Nephron (organoid): ENCODE measurements around the gene UMPS.
A peak's percentile ranks its signal among the peaks of the same experiment; 100 is the strongest.

Experiments
- H3K27ac Mint-ChIP-seq, 3 experiments: 2 replicates each; pipeline ENCODE4 v1.8.0; 2020; ENCODE audit warnings: mixed read lengths in 3 of 3, mild to moderate bottlenecking in 2 of 3, moderate library complexity in 1 of 3
- H3K27me3 Mint-ChIP-seq: 2 replicates; pipeline ENCODE4 v1.8.0; 2021; ENCODE audit warnings: low read depth, mild to moderate bottlenecking, moderate library complexity, mixed read lengths
- H3K36me3 Mint-ChIP-seq: 2 replicates; pipeline ENCODE4 v1.8.0; 2020; ENCODE audit warnings: low read depth, mixed read lengths
- H3K4me1 Mint-ChIP-seq: 2 replicates; pipeline ENCODE4 v1.8.0; 2020; ENCODE audit warnings: mixed read lengths
- H3K4me3 Mint-ChIP-seq, 3 experiments: 2 replicates each; pipeline ENCODE4 v1.8.0; 2020; ENCODE audit warnings: mild to moderate bottlenecking in 3 of 3, mixed read lengths in 3 of 3, moderate library complexity in 2 of 3
- H3K9me3 Mint-ChIP-seq: 2 replicates; pipeline ENCODE4 v1.8.0; 2020; ENCODE audit warnings: mixed read lengths
- TF ChIP-seq, protein P1 (sequence below), 3 experiments: fragments of 200-600 bp; sonication (generic); IDR thresholded peaks; one replicate each; pipeline ENCODE4 v1.5.0; 2021; ENCODE audit warnings: antibody characterized with exemption in 3 of 3; ENCODE audit not compliant: unreplicated experiment in 3 of 3

UMPS gene

DNA sequence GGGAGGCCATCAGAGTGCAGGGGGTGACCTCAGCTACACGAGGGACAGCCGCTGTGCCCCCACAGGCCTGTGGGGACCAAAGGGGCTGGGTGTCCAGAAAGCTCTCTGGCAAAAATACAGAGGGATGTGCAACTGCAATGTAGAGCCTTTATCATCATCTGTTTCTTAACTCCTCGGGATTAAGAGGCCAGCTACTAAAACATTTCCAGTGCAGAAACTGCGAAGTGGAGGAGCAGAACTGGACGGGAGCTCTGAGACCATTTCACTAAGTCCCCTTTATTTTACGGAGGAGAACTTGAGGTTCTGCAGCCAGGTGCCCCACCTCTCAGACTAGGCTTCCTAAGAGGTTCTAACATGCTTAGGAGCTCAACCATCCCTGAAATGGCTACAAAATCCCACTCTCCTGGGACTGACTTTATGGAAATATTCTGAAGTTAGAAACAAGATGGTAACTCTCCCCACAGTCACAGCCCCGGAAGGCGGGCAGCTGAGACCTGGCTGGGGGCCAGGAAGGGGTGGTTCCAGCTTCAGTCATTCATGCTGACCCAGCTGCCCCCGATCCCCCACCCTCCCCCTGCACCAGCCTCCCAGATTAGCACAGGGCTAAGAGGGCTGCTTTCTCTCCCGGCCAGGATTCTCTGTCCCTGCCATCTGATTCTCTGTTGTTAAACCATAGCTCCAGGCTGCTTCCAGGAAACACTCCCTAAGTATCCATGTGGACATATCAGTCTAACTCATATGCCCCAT, 40.3 kb downstream of the UMPS start:
- Mint-ChIP-seq H3K4me3 (peak overlapping the region in 1 of 3 experiments; percentile 22), H3K27ac (peak overlapping the region; percentile 60 to 89 (median 64)), H3K27me3 (peaks cover 7% of the 10 kb centered on the region), H3K36me3 (peaks cover 5% of the 10 kb centered on the region), H3K9me3 (no peaks in the 10 kb centered on the region), H3K4me1 (peaks cover 73% of the 10 kb centered on the region)
- TF ChIP-seq, protein P1, sequence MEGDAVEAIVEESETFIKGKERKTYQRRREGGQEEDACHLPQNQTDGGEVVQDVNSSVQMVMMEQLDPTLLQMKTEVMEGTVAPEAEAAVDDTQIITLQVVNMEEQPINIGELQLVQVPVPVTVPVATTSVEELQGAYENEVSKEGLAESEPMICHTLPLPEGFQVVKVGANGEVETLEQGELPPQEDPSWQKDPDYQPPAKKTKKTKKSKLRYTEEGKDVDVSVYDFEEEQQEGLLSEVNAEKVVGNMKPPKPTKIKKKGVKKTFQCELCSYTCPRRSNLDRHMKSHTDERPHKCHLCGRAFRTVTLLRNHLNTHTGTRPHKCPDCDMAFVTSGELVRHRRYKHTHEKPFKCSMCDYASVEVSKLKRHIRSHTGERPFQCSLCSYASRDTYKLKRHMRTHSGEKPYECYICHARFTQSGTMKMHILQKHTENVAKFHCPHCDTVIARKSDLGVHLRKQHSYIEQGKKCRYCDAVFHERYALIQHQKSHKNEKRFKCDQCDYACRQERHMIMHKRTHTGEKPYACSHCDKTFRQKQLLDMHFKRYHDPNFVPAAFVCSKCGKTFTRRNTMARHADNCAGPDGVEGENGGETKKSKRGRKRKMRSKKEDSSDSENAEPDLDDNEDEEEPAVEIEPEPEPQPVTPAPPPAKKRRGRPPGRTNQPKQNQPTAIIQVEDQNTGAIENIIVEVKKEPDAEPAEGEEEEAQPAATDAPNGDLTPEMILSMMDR (IDR thresholded peaks at IDR 0.05; ENCODE audit: unreplicated experiment in 3 of 3): no peak

DNA sequence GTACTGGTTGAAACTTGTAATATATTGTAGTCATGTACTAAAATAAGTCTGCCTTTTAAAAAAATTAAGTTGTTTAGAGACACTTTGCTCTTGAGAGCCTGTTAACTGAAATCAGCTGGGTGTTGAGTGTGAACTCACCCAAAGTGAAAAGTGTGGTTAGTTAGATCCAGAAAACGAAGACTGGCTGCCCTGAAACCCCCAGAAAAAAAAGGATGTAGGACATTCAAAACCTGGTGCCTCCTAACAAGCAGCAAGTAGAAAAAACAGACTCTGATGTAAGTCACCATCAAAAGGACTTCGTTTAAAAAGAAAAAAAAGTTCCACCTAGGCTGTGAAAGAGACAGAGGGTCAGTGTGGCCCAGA, 40.8 kb downstream of the UMPS start:
- no peaks in the 10 kb centered on the region for H3K36me3 Mint-ChIP-seq
- TF ChIP-seq, protein P1 (IDR thresholded peaks at IDR 0.05; ENCODE audit: unreplicated experiment in 3 of 3): no peak

DNA sequence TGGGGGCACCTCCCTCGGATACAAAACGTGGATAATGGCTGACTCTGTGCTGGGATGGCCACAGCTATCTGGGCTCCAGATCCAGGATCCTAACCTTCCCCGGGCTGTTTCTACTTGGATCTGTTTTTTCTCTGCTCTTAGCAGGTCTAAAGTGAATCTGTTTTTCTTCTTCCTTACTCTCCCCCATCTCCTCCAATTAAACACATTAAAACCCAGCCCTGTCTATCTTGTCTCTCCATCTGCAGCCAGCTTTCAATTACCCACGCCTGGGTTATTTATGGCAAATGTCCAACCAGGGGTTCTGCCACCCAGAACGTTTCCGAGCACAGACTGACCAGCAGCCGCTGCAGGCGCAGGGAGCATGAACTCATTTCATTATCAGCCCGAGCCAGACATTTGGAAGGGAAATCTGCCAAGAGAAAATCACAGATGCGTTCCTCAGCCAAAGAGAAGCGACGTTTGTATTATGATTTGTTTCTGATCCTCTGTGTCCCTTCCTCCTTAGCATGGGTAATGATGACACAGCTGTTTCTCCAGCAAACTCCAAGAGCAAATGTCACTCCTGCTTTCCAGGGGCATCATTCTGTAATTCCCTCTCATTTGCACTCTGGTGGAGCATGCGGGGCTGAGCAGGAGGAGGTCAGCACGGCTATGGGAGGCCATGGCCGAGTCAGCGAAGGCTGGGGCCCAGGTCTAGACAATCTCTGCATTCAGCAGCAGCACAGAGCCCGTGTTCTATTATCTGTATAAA, 42.0 kb downstream of the UMPS start:
- H3K9me3 Mint-ChIP-seq: no peaks in the 10 kb centered on the region
- H3K4me3 Mint-ChIP-seq: peak overlapping the region; percentile 6 to 62 (median 47)
- H3K4me1 Mint-ChIP-seq: peaks cover 73% of the 10 kb centered on the region
- peak overlapping the region; percentile 69 to 91 (median 83) for H3K27ac Mint-ChIP-seq
- H3K27me3 Mint-ChIP-seq: no peaks in the 10 kb centered on the region
- TF ChIP-seq, protein P1 (IDR thresholded peaks at IDR 0.05; ENCODE audit: unreplicated experiment in 3 of 3): no peak
- no peaks in the 10 kb centered on the region for H3K36me3 Mint-ChIP-seq

More for the DNA sequence above, 40.8 kb downstream of the UMPS start:
- peaks cover 2% of the 10 kb centered on the region for H3K27me3 Mint-ChIP-seq
- H3K27ac Mint-ChIP-seq: peak overlapping the region; percentile 60 to 89 (median 64)
- H3K4me1 Mint-ChIP-seq: peaks cover 77% of the 10 kb centered on the region
- peak overlapping the region in 1 of 3 experiments; percentile 22 for H3K4me3 Mint-ChIP-seq
- H3K9me3 Mint-ChIP-seq: no peaks in the 10 kb centered on the region

DNA sequence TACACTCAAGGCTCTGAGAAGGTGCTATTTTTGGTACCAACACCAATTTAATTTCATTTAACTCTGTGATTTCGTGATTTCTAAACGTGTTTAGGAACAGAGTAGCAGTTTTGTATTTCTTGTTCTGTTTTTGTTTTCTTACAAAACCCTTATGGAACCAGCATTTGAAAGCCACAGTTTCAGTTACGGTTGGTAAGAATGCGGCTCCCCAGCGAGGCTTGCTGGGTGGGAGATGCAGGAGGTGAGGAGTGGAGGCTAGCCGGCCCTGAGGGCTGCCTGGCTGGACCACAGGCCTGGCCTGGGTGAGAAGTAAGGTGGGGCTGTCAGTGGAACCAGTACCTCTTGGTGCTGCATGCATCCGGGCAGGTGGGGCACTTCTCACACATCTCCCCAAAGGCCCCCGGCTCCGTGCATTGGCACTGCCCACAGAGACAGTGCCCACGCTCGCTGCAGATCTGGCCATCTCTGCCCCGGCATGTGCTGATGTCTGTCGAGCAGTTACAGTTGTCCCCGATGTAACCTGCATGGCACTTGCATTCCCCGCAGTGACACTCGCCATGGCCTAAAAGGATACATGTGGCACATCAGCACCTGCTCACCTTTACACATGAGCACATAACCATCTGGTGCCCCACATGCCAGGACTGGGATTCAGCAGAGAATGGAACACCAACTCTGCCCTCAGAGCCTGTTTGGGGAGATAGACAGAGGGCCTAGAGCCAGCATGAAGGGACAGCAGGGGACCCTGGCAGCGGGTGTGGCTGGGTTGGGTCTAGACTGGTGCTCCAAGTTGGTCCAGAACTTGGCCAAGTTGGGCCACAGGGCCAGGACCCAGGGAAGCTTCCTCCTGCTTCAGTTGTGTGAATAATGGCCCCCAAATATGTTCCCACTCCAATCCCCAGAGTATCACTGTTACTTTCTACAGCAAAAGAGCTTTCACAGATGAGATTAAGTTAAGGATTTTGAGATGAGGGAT, 43.4 kb downstream of the UMPS start:
- peaks cover 77% of the 10 kb centered on the region for H3K4me1 Mint-ChIP-seq
- TF ChIP-seq, protein P1 (IDR thresholded peaks at IDR 0.05; ENCODE audit: unreplicated experiment in 3 of 3): no peak
- peak overlapping the region; percentile 51 to 85 (median 62) for H3K27ac Mint-ChIP-seq
- peak overlapping the region in 1 of 3 experiments; percentile 6 for H3K4me3 Mint-ChIP-seq
- no peaks in the 10 kb centered on the region for H3K27me3 Mint-ChIP-seq
- no peaks in the 10 kb centered on the region for H3K9me3 Mint-ChIP-seq
- no peaks in the 10 kb centered on the region for H3K36me3 Mint-ChIP-seq

DNA sequence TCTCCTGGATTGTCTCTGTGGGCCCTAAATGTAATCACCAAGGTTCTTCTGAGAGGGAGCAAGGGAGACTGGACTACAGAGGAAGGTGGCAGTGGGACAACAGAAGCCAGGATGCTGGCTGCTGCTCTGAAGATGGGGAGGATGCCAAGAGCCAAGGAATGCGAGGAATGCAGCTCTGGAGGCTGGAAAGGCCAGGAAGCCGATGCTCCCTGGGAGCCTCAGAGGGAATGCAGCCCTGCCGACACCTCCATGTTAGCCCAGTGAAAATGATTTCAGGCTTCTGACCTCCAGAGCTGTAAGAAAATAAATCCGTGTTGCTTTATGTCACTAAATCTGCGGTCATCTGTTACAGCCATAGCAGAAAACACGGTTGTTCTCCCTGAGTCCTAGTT, 44.1 kb downstream of the UMPS start:
- TF ChIP-seq, protein P1 (IDR thresholded peaks at IDR 0.05; ENCODE audit: unreplicated experiment in 3 of 3): no peak
- H3K4me3 Mint-ChIP-seq: peak overlapping the region in 1 of 3 experiments; percentile 6
- H3K36me3 Mint-ChIP-seq: no peaks in the 10 kb centered on the region
- H3K27me3 Mint-ChIP-seq: peaks cover 5% of the 10 kb centered on the region
- no peaks in the 10 kb centered on the region for H3K9me3 Mint-ChIP-seq
- peak overlapping the region; percentile 51 to 85 (median 62) for H3K27ac Mint-ChIP-seq
- peaks cover 84% of the 10 kb centered on the region for H3K4me1 Mint-ChIP-seq
